Measurements from ENCODE around the gene ZNHIT2.

GRCh38 chr11:65118097-65118837 is 766 bp upstream of the ZNHIT2 start:
- no peak; the same call in 1 of the 2 replicates for TF ChIP-seq CTCF (IDR thresholded peaks at IDR 0.05)
- TF ChIP-seq POLR2AphosphoS5 (IDR thresholded peaks at IDR 0.05; ENCODE audit: low read depth, low read length): no peak
- TF ChIP-seq REST (IDR thresholded peaks at IDR 0.05; ENCODE audit: insufficient read depth in 1 of 2, low read depth in 2 of 2, low read length in 1 of 2): no peak
- TF ChIP-seq SIN3A (IDR thresholded peaks at IDR 0.05; ENCODE audit: borderline replicate concordance, insufficient read depth, low read depth, low read length): no peak

Data from Panc1 (cell line).